ENCODE measurements around the gene SCN7A.
"Not testable (repeated sequence)": the region's sequence is repeated elsewhere in the genome, so short reads cannot be mapped to it uniquely, and the experiment has no call there.

The SCN7A gene

DNA sequence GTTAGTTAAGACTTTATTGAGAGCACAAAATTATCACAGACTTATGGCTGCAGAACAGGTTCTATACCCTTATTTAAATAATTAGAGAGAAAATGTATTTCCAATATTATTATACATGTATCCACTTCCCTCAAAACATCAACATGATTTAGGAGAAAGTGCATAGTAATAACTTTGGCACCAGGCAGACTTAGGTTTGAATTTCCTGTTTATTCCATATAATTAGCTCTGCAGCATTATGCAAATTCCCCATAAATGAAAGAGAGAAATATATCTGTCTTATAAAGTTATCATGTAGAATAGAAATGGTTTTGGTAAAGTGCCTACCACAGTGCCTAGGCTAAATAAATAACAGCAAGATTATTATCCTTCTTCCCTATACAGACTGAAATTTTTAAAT lies 133.6 kb downstream of the SCN7A start:
- no peak for DNase-seq (ENCODE audit: low read depth, low spot score)

DNA sequence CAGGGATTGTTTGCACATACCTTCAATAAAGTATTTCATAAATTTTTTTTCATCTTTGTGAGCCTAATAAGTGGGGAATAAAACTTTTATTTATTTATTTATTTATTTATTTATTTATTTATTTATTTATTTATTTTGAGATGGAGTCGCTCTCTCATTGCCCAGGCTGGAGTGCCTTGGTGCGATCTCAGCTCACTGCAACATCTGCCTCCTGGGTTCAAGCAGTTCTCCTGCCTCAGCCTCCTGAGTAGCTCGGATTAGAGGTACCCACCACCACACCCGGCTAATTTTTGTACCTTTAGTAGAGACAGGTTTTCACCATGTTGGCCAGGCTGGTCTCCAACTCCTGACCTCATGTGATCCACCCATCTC lies 136.1 kb downstream of the SCN7A start:
- DNase-seq (ENCODE audit: low read depth, low spot score), result not testable (repeated sequence)

GRCh38 chr2:166357068-166357949 lies 136.7 kb downstream of the SCN7A start:
- DNase-seq (ENCODE audit: low read depth, low spot score), result no peak
